Panc1 (cell line): Measurements from ENCODE around the gene ARHGAP31.

Experiments
- SIN3A ChIP-seq: IDR thresholded peaks from 2 replicates; pipeline ENCODE4 v1.6.1; 2012; ENCODE audit warnings: low read depth, mild to moderate bottlenecking, low read length, moderate library complexity, borderline replicate concordance; ENCODE audit not compliant: insufficient read depth
- TF ChIP-seq, protein P1 (sequence below): fragments of 450-650 bp; IDR thresholded peaks from 2 replicates; pipeline ENCODE4 v1.5.1; 2017; ENCODE audit warnings: mild to moderate bottlenecking
- TF ChIP-seq, protein P2 (sequence below), 2 experiments: IDR thresholded peaks; 2 replicates each; pipeline ENCODE4 v1.6.1; 2011 to 2012; ENCODE audit warnings: low read depth in 2 of 2, control low read depth in 1 of 2, low read length in 1 of 2, mild to moderate bottlenecking in 1 of 2, moderate library complexity in 1 of 2; ENCODE audit not compliant: insufficient read depth in 1 of 2

DNA sequence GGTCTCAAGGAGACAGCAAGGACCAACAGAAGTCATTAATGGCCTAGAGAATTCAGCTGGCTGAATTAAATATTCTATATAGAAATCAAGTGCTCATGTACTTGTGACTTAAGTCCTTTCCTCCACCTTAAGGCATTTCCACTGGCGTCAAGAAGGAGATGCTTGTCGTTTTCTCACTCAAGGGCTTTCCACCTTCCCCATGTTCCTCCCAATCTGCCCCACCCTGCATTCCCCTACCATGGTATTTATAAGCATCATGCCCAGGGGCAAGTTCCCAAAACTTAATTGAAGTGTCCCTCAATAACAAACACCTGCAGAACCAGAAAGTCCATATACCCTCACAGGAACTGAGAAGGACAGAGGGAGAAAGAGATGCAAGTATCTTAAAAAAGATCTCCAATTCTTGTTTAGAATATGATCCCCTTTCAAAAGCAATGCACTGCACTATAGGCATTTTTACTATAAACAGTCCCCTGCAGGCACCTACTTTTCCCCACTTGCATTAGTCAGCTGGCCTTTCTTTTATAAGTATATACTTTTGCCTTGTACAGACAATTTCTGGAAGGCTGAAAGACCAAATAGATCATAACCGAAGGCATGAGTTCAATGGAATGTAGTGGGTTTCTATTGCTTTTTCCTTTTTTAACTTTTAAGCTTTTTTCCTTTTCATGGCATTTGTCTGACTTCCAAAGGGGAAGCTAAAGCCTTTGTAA, 139.6 kb downstream of the ARHGAP31 start:
- TF ChIP-seq, protein P1, sequence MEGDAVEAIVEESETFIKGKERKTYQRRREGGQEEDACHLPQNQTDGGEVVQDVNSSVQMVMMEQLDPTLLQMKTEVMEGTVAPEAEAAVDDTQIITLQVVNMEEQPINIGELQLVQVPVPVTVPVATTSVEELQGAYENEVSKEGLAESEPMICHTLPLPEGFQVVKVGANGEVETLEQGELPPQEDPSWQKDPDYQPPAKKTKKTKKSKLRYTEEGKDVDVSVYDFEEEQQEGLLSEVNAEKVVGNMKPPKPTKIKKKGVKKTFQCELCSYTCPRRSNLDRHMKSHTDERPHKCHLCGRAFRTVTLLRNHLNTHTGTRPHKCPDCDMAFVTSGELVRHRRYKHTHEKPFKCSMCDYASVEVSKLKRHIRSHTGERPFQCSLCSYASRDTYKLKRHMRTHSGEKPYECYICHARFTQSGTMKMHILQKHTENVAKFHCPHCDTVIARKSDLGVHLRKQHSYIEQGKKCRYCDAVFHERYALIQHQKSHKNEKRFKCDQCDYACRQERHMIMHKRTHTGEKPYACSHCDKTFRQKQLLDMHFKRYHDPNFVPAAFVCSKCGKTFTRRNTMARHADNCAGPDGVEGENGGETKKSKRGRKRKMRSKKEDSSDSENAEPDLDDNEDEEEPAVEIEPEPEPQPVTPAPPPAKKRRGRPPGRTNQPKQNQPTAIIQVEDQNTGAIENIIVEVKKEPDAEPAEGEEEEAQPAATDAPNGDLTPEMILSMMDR, result no peak
- no peak for TF ChIP-seq SIN3A
- TF ChIP-seq, protein P2, sequence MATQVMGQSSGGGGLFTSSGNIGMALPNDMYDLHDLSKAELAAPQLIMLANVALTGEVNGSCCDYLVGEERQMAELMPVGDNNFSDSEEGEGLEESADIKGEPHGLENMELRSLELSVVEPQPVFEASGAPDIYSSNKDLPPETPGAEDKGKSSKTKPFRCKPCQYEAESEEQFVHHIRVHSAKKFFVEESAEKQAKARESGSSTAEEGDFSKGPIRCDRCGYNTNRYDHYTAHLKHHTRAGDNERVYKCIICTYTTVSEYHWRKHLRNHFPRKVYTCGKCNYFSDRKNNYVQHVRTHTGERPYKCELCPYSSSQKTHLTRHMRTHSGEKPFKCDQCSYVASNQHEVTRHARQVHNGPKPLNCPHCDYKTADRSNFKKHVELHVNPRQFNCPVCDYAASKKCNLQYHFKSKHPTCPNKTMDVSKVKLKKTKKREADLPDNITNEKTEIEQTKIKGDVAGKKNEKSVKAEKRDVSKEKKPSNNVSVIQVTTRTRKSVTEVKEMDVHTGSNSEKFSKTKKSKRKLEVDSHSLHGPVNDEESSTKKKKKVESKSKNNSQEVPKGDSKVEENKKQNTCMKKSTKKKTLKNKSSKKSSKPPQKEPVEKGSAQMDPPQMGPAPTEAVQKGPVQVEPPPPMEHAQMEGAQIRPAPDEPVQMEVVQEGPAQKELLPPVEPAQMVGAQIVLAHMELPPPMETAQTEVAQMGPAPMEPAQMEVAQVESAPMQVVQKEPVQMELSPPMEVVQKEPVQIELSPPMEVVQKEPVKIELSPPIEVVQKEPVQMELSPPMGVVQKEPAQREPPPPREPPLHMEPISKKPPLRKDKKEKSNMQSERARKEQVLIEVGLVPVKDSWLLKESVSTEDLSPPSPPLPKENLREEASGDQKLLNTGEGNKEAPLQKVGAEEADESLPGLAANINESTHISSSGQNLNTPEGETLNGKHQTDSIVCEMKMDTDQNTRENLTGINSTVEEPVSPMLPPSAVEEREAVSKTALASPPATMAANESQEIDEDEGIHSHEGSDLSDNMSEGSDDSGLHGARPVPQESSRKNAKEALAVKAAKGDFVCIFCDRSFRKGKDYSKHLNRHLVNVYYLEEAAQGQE (IDR thresholded peaks at IDR 0.05; ENCODE audit: insufficient read depth in 1 of 2, low read depth in 2 of 2, low read length in 1 of 2), result no peak
